GM10248 (cell line): ENCODE measurements around the gene LGR6.

Experiments used
- CTCF ChIA-PET: fragments of 300-600 bp; sonication (Branson Sonifier 250); formaldehyde crosslinking; extraction: SDS; loops from one replicate; lab custom pipeline; 2021; ENCODE audit warnings: antibody characterized with exemption; lab: Yijun Ruan, JAX
- POLR2A ChIA-PET: fragments of 350-650 bp; sonication (Branson Sonifier 250); formaldehyde crosslinking; extraction: SDS; loops from one replicate; lab custom pipeline; 2020; ENCODE audit warnings: antibody characterized with exemption; lab: Yijun Ruan, JAX
- DNase-seq: peaks from one replicate; pipeline ENCODE4 v3.0.0; 2012; ENCODE audit errors: extremely low spot score
- CTCF ChIP-seq: IDR thresholded peaks from 2 replicates; pipeline ENCODE4 v1.5.1; 2012; ENCODE audit warnings: mild to moderate bottlenecking, low read depth; ENCODE audit errors: extremely low read depth, missing control alignments, control extremely low read depth

LGR6 gene

GRCh38 chr1:202272103-202272845 is 78.7 kb downstream of the LGR6 start:
- no peak for TF ChIP-seq CTCF
- no peak for DNase-seq
- CTCF ChIA-PET, result interaction anchor here (1.0 to 2.3 kb wide), 4 partner anchors 9 to 79 kb away, joined by 3 to 7 read pairs (median 6); partner anchors contain the start of gene LGR6
- POLR2A ChIA-PET, result no interaction called here

- ChIA-PET POLR2A (no interaction called here), CTCF (interaction anchor here (1.2 to 2.3 kb wide), 11 partner anchors 9 to 445 kb away, joined by 4 to 10 read pairs (median 6); no protein-coding TSS in a partner anchor)
- DNase-seq, result peak; percentile 50
- peak; percentile 56 for TF ChIP-seq CTCF
These were observed 81.0 kb downstream of the LGR6 start for GRCh38 chr1:202274611-202275010.

GRCh38 chr1:202275061-202275770 is 81.6 kb downstream of the LGR6 start:
- DNase-seq, result no peak
- CTCF ChIA-PET, result interaction anchor here (1.0 to 2.3 kb wide), 11 partner anchors 8 to 444 kb away, joined by 3 to 10 read pairs (median 5); no protein-coding TSS in a partner anchor
- POLR2A ChIA-PET, result no interaction called here
- no peak for TF ChIP-seq CTCF

GRCh38 chr1:202276081-202276715 is 82.6 kb downstream of the LGR6 start:
- DNase-seq, result no peak
- no peak for TF ChIP-seq CTCF
- POLR2A ChIA-PET, result no interaction called here
- CTCF ChIA-PET, result interaction anchor here (1.7 kb wide), 1 partner anchor 21 kb away, joined by 5 read pairs; no protein-coding TSS in a partner anchor

GRCh38 chr1:202276920-202277319 is 83.3 kb downstream of the LGR6 start:
- no peak for TF ChIP-seq CTCF
- ChIA-PET CTCF (no interaction called here), POLR2A (no interaction called here)
- DNase-seq, result no peak

GRCh38 chr1:202278751-202279150 is 85.2 kb downstream of the LGR6 start:
- no peak for TF ChIP-seq CTCF
- ChIA-PET POLR2A (no interaction called here), CTCF (no interaction called here)
- DNase-seq, result no peak
